ENCODE data around the gene SRGAP1. TPM values are rescaled to one million over a fixed set of nuclear protein-coding genes. Genes with fewer than 3 reads are reported as not detected.

SRGAP1 gene
- total RNA-seq, 4 donors from 2014 or later = 7.2 to 22.9 (median 11.5) TPM

DNA sequence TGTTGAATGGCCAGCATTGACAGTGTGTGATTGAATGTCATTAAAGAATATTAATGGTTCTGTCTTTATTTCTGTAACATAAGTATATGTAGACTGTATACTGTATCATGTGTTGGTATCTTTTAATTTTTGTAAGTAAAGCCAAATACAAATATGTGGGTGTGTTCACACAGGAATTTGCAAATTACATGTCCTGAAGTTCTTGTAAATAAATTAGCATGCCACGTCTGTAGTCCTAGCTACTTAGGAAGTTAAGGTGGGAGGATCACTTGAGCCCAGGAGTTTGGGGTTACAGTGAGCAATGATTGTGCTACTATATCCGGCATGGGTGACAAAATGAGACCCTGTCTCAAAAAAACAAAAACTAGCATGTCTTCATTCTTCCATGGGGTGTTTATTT is 278.5 kb downstream of the SRGAP1 start:
- H3K9me3 ChIP-seq = no peaks in the 10 kb centered on the region
- H3K4me1 ChIP-seq = no peaks in the 10 kb centered on the region
- no peak overlapping the region for H3K4me3 ChIP-seq
- no peak overlapping the region for H3K27ac ChIP-seq
- H3K27me3 ChIP-seq = no peaks in the 10 kb centered on the region
- TF ChIP-seq, protein P1, sequence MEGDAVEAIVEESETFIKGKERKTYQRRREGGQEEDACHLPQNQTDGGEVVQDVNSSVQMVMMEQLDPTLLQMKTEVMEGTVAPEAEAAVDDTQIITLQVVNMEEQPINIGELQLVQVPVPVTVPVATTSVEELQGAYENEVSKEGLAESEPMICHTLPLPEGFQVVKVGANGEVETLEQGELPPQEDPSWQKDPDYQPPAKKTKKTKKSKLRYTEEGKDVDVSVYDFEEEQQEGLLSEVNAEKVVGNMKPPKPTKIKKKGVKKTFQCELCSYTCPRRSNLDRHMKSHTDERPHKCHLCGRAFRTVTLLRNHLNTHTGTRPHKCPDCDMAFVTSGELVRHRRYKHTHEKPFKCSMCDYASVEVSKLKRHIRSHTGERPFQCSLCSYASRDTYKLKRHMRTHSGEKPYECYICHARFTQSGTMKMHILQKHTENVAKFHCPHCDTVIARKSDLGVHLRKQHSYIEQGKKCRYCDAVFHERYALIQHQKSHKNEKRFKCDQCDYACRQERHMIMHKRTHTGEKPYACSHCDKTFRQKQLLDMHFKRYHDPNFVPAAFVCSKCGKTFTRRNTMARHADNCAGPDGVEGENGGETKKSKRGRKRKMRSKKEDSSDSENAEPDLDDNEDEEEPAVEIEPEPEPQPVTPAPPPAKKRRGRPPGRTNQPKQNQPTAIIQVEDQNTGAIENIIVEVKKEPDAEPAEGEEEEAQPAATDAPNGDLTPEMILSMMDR (IDR thresholded peaks at IDR 0.05) = no peak
- no peak for TF ChIP-seq POLR2AphosphoS5 (IDR thresholded peaks at IDR 0.05)
- no peak for TF ChIP-seq EP300 (IDR thresholded peaks at IDR 0.05)
- no peak for TF ChIP-seq POLR2A (IDR thresholded peaks at IDR 0.05)
- peaks cover 0 to 17% of the 10 kb centered on the region in 2 donors for H3K36me3 ChIP-seq
- 91 to 100% methylated on average over 2 of the region's 2 CpGs for WGBS, 2 donors (ENCODE audit: low coverage in 1 of 2)
- no peak for ATAC-seq

DNA sequence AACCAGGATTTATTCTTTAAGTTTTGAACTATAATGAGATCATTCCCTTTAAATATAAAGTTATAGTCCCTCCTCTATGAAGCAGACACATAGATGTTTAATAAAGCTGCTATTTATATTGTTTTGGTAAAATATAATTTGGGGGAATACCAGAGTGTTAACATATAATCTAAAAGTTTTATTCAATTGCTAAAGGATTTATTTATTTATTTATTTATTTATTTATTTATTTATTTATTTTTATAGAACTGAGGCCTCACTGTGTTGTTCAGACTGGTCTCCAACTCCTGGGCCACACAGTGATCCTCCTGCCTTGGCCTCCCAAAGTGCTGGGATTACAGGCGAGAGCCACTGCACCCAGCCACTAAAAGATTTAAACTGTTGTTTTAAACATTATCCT is 278.9 kb downstream of the SRGAP1 start:
- peaks cover 0 to 22% of the 10 kb centered on the region in 2 donors for H3K36me3 ChIP-seq
- H3K27me3 ChIP-seq = no peaks in the 10 kb centered on the region
- ATAC-seq = no peak
- no peak overlapping the region for H3K27ac ChIP-seq
- TF ChIP-seq POLR2A (IDR thresholded peaks at IDR 0.05) (no peak), EP300 (IDR thresholded peaks at IDR 0.05) (no peak), POLR2AphosphoS5 (IDR thresholded peaks at IDR 0.05) (no peak)
- TF ChIP-seq, protein P1 (IDR thresholded peaks at IDR 0.05) = no peak
- H3K9me3 ChIP-seq = no peaks in the 10 kb centered on the region
- no peak overlapping the region for H3K4me3 ChIP-seq
- H3K4me1 ChIP-seq = no peaks in the 10 kb centered on the region
- WGBS, 2 donors (ENCODE audit: low coverage in 1 of 2) = 86 to 100% methylated on average over 1 of the region's 1 CpG

DNA sequence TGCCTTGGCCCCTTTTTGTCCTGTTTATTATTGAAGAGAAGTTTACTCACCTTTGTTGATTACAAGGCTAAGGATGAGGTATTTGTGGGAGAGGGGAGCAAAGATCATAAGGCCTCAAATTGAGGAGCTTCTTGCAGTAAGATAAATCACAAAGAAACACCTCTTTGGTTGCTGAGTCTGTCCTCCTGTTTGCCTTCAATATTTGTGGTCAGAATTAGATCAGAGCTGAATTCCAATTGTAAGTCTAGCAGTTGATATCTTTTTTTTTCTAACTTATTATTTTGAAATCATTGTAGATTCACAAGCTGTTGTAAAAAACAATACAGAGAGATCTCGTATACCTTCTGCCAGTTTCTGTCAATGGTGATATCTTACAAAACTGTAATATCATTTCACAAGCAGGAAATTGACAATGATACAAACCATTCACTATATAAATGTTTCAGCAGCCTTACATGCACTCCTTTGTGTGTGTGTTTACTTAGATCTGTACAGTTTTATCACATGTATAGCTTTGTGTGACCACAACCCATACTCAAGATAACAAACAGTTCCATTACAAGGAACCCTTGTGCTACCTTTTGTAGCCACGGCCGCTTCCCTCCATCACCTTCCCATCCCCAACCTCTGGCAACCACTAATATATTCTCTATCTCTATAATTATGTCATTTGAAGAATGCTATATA is 280.2 kb downstream of the SRGAP1 start:
- no peak overlapping the region for H3K4me3 ChIP-seq
- no peaks in the 10 kb centered on the region for H3K4me1 ChIP-seq
- TF ChIP-seq POLR2A (IDR thresholded peaks at IDR 0.05) (no peak), EP300 (IDR thresholded peaks at IDR 0.05) (no peak)
- no peaks in the 10 kb centered on the region for H3K27me3 ChIP-seq
- no peak overlapping the region for H3K27ac ChIP-seq
- H3K36me3 ChIP-seq = peaks cover 0 to 34% of the 10 kb centered on the region in 2 donors
- no peaks in the 10 kb centered on the region for H3K9me3 ChIP-seq
- 88 to 96% methylated on average over 3 of the region's 3 CpGs for WGBS, 2 donors (ENCODE audit: low coverage in 1 of 2)
- no peak for ATAC-seq

DNA sequence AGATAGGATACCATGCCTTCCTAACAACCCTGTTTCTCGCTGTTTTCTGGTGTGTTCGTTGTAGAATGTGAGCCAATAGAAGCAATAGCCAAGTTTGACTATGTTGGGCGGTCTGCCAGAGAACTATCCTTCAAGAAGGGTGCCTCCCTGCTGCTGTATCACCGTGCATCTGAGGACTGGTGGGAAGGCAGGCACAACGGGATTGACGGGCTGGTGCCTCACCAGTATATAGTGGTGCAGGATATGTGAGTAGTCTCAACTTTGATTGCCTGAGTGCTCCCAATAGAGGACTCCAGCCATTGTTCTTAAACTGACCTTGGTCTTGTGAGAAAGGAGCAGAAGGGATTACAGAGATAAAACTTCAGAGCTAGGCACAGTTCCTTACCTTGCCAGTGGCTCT is 281.4 kb downstream of the SRGAP1 start:
- Histone ChIP-seq H3K27me3 (no peaks in the 10 kb centered on the region), H3K4me1 (no peaks in the 10 kb centered on the region), H3K27ac (no peak overlapping the region), H3K9me3 (no peaks in the 10 kb centered on the region), H3K36me3 (peaks cover 0 to 46% of the 10 kb centered on the region in 2 donors), H3K4me3 (no peak overlapping the region)
- TF ChIP-seq, protein P1 (IDR thresholded peaks at IDR 0.05) = no peak
- no peak for TF ChIP-seq EP300 (IDR thresholded peaks at IDR 0.05)
- TF ChIP-seq POLR2AphosphoS5 (IDR thresholded peaks at IDR 0.05) = no peak
- TF ChIP-seq POLR2A (IDR thresholded peaks at IDR 0.05) = no peak
- no peak for ATAC-seq
- 58 to 65% methylated on average over 2 to 4 of the region's 6 CpGs for WGBS, 2 donors (ENCODE audit: low coverage in 1 of 2)

DNA sequence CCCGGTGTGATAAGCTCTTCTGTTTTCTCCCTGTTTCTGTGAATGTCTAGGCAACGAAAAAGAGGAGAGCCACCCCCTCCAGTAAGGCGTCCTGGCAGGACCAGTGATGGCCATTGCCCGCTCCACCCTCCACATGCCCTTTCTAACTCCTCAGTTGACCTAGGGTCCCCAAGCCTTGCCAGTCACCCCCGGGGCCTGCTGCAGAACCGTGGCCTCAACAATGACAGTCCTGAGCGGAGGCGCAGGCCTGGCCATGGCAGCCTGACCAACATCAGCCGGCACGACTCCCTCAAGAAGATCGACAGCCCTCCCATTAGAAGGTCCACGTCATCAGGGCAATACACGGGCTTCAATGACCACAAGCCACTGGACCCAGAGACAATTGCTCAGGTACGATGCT is 283.3 kb downstream of the SRGAP1 start:
- H3K27me3 ChIP-seq = no peaks in the 10 kb centered on the region
- no peak for ATAC-seq
- H3K4me1 ChIP-seq = no peaks in the 10 kb centered on the region
- H3K4me3 ChIP-seq = no peak overlapping the region
- no peak for TF ChIP-seq POLR2A (IDR thresholded peaks at IDR 0.05)
- TF ChIP-seq, protein P1 (IDR thresholded peaks at IDR 0.05) = no peak
- TF ChIP-seq EP300 (IDR thresholded peaks at IDR 0.05) = no peak
- no peak for TF ChIP-seq POLR2AphosphoS5 (IDR thresholded peaks at IDR 0.05)
- WGBS, 2 donors (ENCODE audit: low coverage in 1 of 2) = 83 to 91% methylated on average over 1 to 6 of the region's 14 CpGs
- peaks cover 0 to under 1% (median 0%) of the 10 kb centered on the region in 3 donors for H3K9me3 ChIP-seq
- H3K27ac ChIP-seq = no peak overlapping the region
- H3K36me3 ChIP-seq = peaks cover 0 to 65% of the 10 kb centered on the region in 2 donors

Data from gastroesophageal sphincter (tissue), 4 donors.